Skeletal muscle satellite cell (primary cell): ENCODE results near the gene SEMA3C.
"Not testable (repeated sequence)": the region's sequence is repeated elsewhere in the genome, so short reads cannot be mapped to it uniquely, and the experiment has no call there.

Experiments
- H3K27me3 ChIP-seq: 2 replicates; pipeline ENCODE4 v1.7.0; 2013; ENCODE audit warnings: low read length; ENCODE audit not compliant: control insufficient read depth, insufficient read depth
- H3K36me3 ChIP-seq: 2 replicates; pipeline ENCODE4 v1.7.0; 2013; ENCODE audit warnings: mild to moderate bottlenecking, control low read depth, low read length; ENCODE audit not compliant: insufficient read depth
- H3K4me1 ChIP-seq: 2 replicates; pipeline ENCODE4 v1.7.0; 2013; ENCODE audit warnings: low read length; ENCODE audit not compliant: control insufficient read depth, insufficient read depth
- H3K4me2 ChIP-seq: 2 replicates; pipeline ENCODE4 v1.7.0; 2013; ENCODE audit warnings: mild to moderate bottlenecking, low read length
- H3K4me3 ChIP-seq: 2 replicates; pipeline ENCODE4 v1.7.0; 2013; ENCODE audit warnings: low read length
- H3K9ac ChIP-seq: 2 replicates; pipeline ENCODE4 v1.7.0; 2013; ENCODE audit warnings: mild to moderate bottlenecking, low read depth, low read length, moderate library complexity
- H3K9me3 ChIP-seq: replicated peaks from 2 replicates; pipeline ENCODE4 v1.7.0; 2013; ENCODE audit warnings: mild to moderate bottlenecking, control low read depth, low read length

Gene SEMA3C

DNA sequence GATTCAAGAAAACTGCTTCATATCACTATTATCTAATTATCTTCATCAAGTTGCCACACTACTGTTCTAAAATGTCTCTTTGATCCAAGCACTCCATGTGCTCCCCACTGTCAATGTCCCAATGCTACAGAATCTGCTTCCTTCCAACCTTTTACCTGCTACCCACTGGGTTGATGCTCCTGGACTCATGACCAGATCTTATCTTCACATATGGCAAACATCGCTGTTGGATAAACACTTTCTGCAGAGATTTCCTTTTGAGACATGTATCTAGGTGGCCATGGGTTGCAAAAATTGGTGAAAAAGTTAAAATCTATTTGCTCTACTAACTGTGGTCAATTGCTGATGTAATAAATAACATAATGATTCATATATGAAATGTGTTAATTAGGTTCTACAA lies 24.5 kb upstream of the SEMA3C start:
- Histone ChIP-seq H3K36me3 (no peaks in the 10 kb centered on the region), H3K4me1 (peaks cover 34% of the 10 kb centered on the region), H3K9me3 (peaks cover 5% of the 10 kb centered on the region), H3K27me3 (no peaks in the 10 kb centered on the region), H3K9ac (peak overlapping the region; percentile 17), H3K4me3 (no peak overlapping the region), H3K4me2 (no peak overlapping the region)

DNA sequence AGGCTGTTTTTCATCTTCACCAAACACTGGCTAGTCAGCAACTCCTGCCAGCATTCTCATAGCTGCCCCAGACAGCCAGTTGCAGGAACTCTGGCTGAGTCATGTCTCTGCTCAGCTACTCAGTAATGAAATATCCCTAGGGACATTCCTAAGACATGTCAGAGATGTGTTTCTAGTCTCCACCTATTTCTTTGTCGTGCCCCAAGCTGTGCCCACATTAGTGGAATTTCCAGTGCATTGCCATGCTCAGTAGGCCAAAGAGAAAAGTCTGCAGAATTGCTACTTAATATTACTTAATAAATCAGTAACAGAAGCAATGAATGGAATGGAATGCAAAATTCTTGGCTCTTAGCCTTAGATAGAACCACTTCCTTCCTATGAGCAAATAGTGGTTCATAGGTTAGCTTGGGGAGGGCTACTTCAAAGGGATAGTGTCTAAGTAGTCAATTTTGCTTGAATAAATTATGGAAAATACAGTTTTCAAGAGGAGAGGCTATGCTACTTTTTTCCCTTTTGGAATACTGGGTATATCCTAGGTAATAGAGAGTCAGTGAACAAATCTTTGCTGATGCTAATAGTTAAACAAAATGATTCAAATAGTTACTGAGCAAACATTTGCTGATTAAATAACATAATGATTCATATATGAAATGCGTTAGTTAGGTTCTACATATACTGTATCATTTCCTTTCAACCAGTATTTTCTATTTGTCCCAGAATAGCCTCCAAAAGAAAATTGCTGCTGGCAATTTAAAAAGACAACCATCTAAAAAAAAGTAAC lies 23.6 kb upstream of the SEMA3C start:
- Histone ChIP-seq H3K4me3 (no peak overlapping the region), H3K9ac (peak overlapping the region; percentile 78), H3K4me1 (peaks cover 34% of the 10 kb centered on the region)

DNA sequence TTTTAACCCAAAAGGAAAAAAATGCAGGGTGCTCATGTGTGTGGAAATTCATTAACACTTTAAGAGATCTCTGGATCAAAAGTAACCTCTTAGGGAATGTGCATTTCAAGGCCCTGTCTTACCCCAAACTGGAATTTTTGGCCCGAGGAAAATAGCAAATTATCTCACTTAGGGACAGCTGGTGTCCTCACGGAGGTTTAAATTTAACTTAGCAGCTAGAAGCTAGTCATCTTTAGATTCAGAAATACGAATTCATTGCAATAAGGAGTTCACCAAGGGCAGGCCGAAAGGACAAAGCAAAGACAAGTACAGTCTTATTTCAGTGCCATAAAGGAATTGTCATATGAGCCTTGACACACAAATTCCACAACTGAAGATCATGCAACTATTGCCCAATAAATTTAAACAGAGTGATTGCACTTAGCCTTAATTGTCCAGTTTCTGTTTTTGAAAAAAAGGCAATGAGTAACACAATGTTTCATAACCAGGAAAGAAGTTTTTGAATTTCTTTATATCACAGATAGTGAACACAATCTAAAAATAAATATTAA lies 22.4 kb upstream of the SEMA3C start:
- Histone ChIP-seq H3K36me3 (no peaks in the 10 kb centered on the region), H3K27me3 (no peaks in the 10 kb centered on the region), H3K9ac (peak overlapping the region; percentile 78), H3K4me1 (peaks cover 34% of the 10 kb centered on the region), H3K4me3 (peak overlapping the region; percentile 27), H3K4me2 (peak overlapping the region; percentile 66), H3K9me3 (peaks cover 5% of the 10 kb centered on the region)

More for the DNA sequence above, 23.6 kb upstream of the SEMA3C start:
- Histone ChIP-seq H3K4me2 (peak overlapping the region; percentile 66), H3K36me3 (no peaks in the 10 kb centered on the region), H3K9me3 (peaks cover 5% of the 10 kb centered on the region), H3K27me3 (no peaks in the 10 kb centered on the region)

DNA sequence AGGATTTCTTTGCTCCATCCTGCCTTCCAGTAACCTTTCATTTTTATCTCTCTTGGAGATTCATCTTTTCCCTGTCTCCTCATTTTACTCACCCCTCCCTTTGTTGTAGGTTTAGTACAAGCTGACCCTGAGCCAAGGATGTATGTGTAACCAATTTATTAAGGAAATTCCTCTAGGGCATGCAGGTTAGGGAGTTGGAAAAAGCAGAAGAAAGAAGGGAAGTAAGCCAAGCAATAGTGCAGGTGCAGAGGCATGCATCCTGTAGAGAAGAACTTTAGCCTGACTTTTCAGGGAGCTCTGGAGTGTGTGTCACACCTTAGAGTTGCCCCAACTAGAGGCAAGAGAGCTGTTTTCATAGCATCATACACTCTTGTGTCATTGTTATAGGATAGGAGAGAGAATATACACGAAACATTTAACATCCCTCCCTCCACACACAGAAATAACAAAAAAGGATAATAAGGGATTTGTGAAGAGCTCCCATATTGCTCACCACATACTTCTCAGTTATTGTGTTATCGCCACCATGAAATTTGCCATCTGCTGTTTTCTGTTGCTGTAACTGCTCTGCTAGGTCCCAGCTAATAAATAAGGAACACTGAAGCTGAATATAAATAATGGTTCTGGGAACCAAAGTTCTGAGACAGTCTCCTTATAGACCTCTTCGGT lies 21.8 kb upstream of the SEMA3C start:
- Histone ChIP-seq H3K9me3 (peaks cover 5% of the 10 kb centered on the region), H3K9ac (peak overlapping the region; percentile 70), H3K4me2 (peak overlapping the region; percentile 66), H3K4me1 (peaks cover 34% of the 10 kb centered on the region), H3K27me3 (no peaks in the 10 kb centered on the region), H3K36me3 (no peaks in the 10 kb centered on the region), H3K4me3 (peak overlapping the region; percentile 27)

DNA sequence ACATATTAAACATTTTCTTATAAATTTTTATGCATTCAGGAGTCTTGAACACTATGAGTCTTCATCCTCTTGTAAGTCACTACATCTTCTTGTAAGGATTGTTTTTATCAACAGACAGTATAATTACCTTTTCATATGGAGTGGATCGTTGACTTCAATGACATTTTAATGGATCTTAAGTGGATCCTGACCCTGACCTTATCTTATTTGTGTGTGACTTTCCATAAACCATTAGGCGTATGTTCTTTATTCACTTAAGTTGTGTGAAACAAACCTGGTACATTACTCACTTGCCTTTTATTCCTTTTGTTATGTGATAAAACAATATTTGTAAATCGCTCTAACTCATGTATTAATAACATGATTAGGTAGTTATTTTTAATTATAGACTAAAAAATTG lies 18.5 kb upstream of the SEMA3C start:
- Histone ChIP-seq H3K4me2 (no peak overlapping the region), H3K27me3 (no peaks in the 10 kb centered on the region), H3K4me1 (peaks cover 24% of the 10 kb centered on the region), H3K9ac (no peak overlapping the region), H3K4me3 (no peak overlapping the region), H3K9me3 (no peaks in the 10 kb centered on the region), H3K36me3 (no peaks in the 10 kb centered on the region)

DNA sequence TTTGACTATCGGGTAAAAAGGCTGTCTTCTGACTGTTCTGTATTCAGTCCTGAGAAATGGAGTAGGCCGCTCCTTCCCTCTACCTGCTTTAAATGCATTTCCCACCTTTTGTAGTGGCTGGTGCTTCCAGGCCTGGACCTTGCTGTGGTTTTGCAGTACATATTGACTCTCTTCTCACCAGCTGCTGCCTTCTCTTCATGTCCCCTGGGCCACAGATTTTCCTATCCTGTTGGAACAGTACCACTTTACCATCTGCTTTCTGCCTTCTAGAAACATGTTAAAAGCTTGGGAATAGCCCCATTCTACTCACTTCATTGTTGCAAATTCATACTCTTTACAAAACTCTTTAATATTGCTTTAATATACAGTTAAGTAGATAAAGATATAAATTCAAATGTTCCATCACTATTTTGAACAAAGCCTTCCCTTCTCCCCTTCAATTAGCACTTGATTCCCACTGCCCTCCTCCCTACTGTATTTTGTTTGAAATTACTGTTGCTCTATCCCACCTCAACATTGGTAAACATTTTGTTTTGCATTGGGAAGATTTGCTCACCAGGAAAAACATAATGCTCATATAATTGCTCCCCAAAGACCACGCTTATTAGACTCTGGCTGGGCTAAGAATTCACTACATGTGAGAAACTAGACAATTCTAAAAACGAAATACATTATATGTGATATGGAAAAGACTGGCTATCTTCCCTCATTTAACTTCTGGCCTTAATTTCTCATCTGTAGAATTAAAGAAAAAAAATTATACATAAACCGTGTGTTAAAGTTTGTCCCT lies 17.3 kb upstream of the SEMA3C start:
- H3K36me3 ChIP-seq, result no peaks in the 10 kb centered on the region
- no peaks in the 10 kb centered on the region for H3K9me3 ChIP-seq
- peaks cover 17% of the 10 kb centered on the region for H3K4me1 ChIP-seq
- no peak overlapping the region for H3K4me2 ChIP-seq
- no peak overlapping the region for H3K4me3 ChIP-seq
- no peak overlapping the region for H3K9ac ChIP-seq
- no peaks in the 10 kb centered on the region for H3K27me3 ChIP-seq

DNA sequence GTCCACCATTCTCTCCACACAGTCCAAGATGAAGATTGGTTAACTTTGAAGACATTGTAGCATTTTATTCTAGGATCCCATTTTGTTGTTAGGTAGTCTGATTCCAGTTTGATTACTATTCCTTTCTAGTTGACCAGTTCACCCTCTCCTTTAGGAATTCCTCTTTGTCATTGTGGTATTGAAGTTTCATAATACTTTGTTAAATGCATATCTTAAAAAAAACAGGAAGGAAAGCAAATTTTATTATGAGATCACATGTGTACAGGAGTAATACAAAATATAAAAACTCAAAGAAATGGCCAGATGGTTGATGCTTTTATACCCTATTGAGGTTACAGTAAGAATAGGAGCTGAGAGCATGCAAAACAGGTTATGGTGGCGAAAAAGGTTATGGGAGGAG lies 15.5 kb upstream of the SEMA3C start:
- H3K27me3 ChIP-seq, result no peaks in the 10 kb centered on the region

DNA sequence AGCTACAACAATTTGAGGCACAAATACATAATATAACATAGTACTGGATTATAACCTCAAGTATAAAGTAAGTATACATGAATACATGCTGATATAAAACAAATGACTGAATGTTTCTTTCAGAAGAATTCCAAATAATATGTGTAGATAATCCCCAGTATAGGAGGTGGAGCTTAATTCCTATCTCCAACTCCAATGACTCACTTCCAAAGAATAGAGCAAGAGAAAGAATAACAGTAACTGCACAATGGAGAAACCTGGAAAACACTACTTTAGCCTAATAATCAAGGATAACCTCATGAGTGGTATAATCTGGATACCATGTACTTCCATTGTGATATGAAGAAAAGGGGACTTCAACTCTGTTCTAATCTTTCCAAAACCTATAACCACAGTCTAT lies 13.7 kb upstream of the SEMA3C start:
- H3K4me1 ChIP-seq, result peaks cover 4% of the 10 kb centered on the region
- no peaks in the 10 kb centered on the region for H3K27me3 ChIP-seq
- H3K9me3 ChIP-seq, result no peaks in the 10 kb centered on the region
- H3K9ac ChIP-seq, result no peak overlapping the region
- H3K4me2 ChIP-seq, result no peak overlapping the region
- H3K36me3 ChIP-seq, result no peaks in the 10 kb centered on the region
- H3K4me3 ChIP-seq, result no peak overlapping the region

More for the DNA sequence above, 15.5 kb upstream of the SEMA3C start:
- Histone ChIP-seq H3K4me2 (no peak overlapping the region), H3K9ac (no peak overlapping the region), H3K4me1 (peaks cover 4% of the 10 kb centered on the region), H3K4me3 (no peak overlapping the region), H3K9me3 (no peaks in the 10 kb centered on the region), H3K36me3 (no peaks in the 10 kb centered on the region)

DNA sequence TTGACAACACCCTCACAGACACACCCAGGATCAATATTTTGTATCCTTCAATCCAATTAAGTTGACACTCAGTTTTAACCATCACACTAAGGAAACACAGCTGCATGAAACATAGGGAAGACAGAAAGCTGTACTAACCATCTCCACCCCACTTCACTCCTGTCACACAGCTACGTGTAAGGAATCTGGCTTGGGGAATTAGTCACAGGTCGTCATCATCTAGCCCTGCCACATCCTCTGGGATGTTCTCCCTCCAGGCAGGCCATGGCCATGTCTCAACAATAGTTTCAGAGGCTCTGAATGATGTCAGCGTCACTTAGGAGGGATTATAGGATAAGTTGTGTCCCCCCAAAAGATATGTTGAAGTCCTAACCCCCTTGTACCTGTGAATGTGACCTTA lies 10.8 kb upstream of the SEMA3C start:
- no peak overlapping the region for H3K9ac ChIP-seq
- no peaks in the 10 kb centered on the region for H3K27me3 ChIP-seq
- H3K4me2 ChIP-seq, result no peak overlapping the region
- H3K4me3 ChIP-seq, result no peak overlapping the region
- no peaks in the 10 kb centered on the region for H3K36me3 ChIP-seq
- H3K4me1 ChIP-seq, result peaks cover 3% of the 10 kb centered on the region
- H3K9me3 ChIP-seq, result no peaks in the 10 kb centered on the region

DNA sequence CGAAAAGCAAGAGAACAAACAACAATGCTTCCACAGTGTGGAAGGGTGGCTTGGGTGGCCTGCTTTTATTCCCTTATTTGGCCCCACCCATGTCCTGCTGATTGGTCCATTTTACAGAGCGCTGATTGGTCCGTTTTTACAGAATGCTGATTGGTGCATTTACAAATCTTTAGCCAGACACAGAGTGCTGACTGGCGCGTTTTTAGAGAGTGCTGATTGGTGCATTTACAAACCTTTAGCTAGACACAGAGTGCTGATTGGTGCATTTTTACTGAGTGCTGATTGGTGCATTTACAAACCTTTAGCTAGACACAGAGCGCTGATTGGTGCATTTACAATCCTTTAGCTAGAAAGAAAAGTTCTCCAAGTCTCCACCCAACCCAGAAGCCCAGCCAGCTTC lies 8.1 kb upstream of the SEMA3C start:
- not testable (repeated sequence) for H3K9ac ChIP-seq, H3K27me3 ChIP-seq, H3K9me3 ChIP-seq, H3K4me1 ChIP-seq, H3K4me2 ChIP-seq, H3K4me3 ChIP-seq, H3K36me3 ChIP-seq

DNA sequence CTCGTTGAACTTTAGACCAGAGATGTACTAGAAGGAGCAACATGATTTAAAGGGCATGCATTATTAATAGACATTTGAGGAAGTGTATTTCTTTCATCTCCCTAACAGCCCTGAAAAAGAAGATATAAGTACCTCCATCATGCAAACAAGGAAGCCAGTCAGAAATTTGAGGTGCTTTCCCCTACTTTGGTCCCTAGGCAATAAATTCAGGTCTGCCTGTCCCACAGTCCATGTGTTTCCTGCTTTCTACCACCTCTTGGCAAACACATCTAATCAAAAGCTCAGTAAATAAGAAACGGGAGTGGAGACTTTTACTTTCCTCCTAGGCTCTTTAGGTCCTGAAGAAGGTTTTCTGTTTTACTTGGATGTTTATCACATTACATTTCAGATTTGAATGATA lies 5.2 kb upstream of the SEMA3C start:
- no peak overlapping the region for H3K9ac ChIP-seq
- H3K4me1 ChIP-seq, result peaks cover 17% of the 10 kb centered on the region
- no peaks in the 10 kb centered on the region for H3K36me3 ChIP-seq
- H3K9me3 ChIP-seq, result no peaks in the 10 kb centered on the region
- H3K27me3 ChIP-seq, result no peaks in the 10 kb centered on the region
- no peak overlapping the region for H3K4me3 ChIP-seq
- no peak overlapping the region for H3K4me2 ChIP-seq
